HEK293 (cell line): ENCODE data around the gene ASTN2.

Experiments
- CTCF ChIA-PET: fragments of 350-600 bp; formaldehyde crosslinking; extraction: SDS; loops from one replicate; lab custom pipeline; 2021; ENCODE audit warnings: antibody characterized with exemption; lab: Yijun Ruan, JAX
- POLR2A ChIA-PET: fragments of 300-600 bp; formaldehyde crosslinking; extraction: SDS; loops from one replicate; lab custom pipeline; 2020; ENCODE audit warnings: antibody characterized with exemption, inconsistent platforms; lab: Yijun Ruan, JAX
- H3K27ac ChIP-seq: fragments of 200-500 bp; sonication (Bioruptor generic); 2 replicates; pipeline ENCODE4 v1.5.1; 2014; ENCODE audit warnings: low read depth, low read length, control low read depth, inconsistent platforms; ENCODE audit errors: extremely low read depth
- H3K36me3 ChIP-seq, 2 experiments: fragments of 200-500 bp in 1 of 2; sonication (Bioruptor generic) in 1 of 2; 1 replicate in 1 of 2; 2 replicates in 1 of 2; pipeline ENCODE4 v1.5.1; 2014 to 2017; ENCODE audit warnings: inconsistent platforms in 2 of 2, low read length in 2 of 2; ENCODE audit not compliant: control insufficient read depth in 2 of 2, insufficient read depth in 1 of 2
- H3K4me1 ChIP-seq: fragments of 200-500 bp; sonication (Bioruptor generic); 2 replicates; pipeline ENCODE4 v1.5.1; 2014; ENCODE audit warnings: mild to moderate bottlenecking, low read length, inconsistent platforms; ENCODE audit not compliant: control insufficient read depth, insufficient read depth
- H3K4me3 ChIP-seq: 2 replicates; pipeline ENCODE4 v1.5.1; 2011; ENCODE audit warnings: low read depth, mild to moderate bottlenecking, control low read depth, low read length, moderate library complexity
- H3K9me3 ChIP-seq: fragments of 200-500 bp; sonication (Bioruptor generic); 2 replicates; pipeline ENCODE4 v1.5.1; 2014; ENCODE audit warnings: low read depth, low read length, inconsistent platforms; ENCODE audit not compliant: control insufficient read depth, insufficient read depth
- AEBP2 ChIP-seq: fragments of 450-650 bp; formaldehyde crosslinking; IDR thresholded peaks from 2 replicates; pipeline ENCODE4 v1.5.1; 2016; ENCODE audit warnings: missing biosample characterization, missing genetic modification characterization, borderline replicate concordance
- BCL11B ChIP-seq: fragments of 450-650 bp; formaldehyde crosslinking; IDR thresholded peaks from 2 replicates; pipeline ENCODE4 v1.5.1; 2016; ENCODE audit warnings: low read depth, missing biosample characterization, missing genetic modification characterization
- BCL6B ChIP-seq: fragments of 450-650 bp; formaldehyde crosslinking; IDR thresholded peaks from 2 replicates; pipeline ENCODE4 v1.5.1; 2017; ENCODE audit warnings: missing biosample characterization, missing genetic modification characterization
- INSM2 ChIP-seq: fragments of 450-650 bp; formaldehyde crosslinking; IDR thresholded peaks from 2 replicates; pipeline ENCODE4 v1.5.1; 2016; ENCODE audit warnings: missing biosample characterization, missing genetic modification characterization
- SETDB1 ChIP-seq: IDR thresholded peaks from one replicate; pipeline ENCODE4 v1.6.1; 2017; ENCODE audit warnings: mild to moderate bottlenecking, low read length, moderate library complexity, mixed read lengths; ENCODE audit not compliant: insufficient read length
- TRIM28 ChIP-seq: IDR thresholded peaks from 2 replicates; pipeline ENCODE4 v1.6.1; 2011; ENCODE audit warnings: low read length, control low read depth, borderline replicate concordance
- ZBTB8A ChIP-seq: fragments of 450-650 bp; formaldehyde crosslinking; IDR thresholded peaks from 2 replicates; pipeline ENCODE4 v1.5.1; 2016; ENCODE audit warnings: missing biosample characterization, missing genetic modification characterization
- ZFP41 ChIP-seq: fragments of 450-650 bp; formaldehyde crosslinking; IDR thresholded peaks from 2 replicates; pipeline ENCODE4 v1.5.1; 2016; ENCODE audit warnings: missing biosample characterization, missing genetic modification characterization, borderline replicate concordance
- ZIC2 ChIP-seq: fragments of 450-650 bp; formaldehyde crosslinking; IDR thresholded peaks from 2 replicates; pipeline ENCODE4 v1.5.1; 2016; ENCODE audit warnings: missing biosample characterization, missing genetic modification characterization
- ZNF114 ChIP-seq: fragments of 450-650 bp; formaldehyde crosslinking; IDR thresholded peaks from 2 replicates; pipeline ENCODE4 v1.5.0; 2017; ENCODE audit warnings: missing biosample characterization, missing genetic modification characterization
- ZNF121 ChIP-seq: fragments of 450-650 bp; formaldehyde crosslinking; IDR thresholded peaks from 2 replicates; pipeline ENCODE4 v1.5.1; 2016; ENCODE audit warnings: missing biosample characterization, missing genetic modification characterization
- ZNF423 ChIP-seq: fragments of 450-650 bp; formaldehyde crosslinking; IDR thresholded peaks from 2 replicates; pipeline ENCODE4 v1.5.1; 2016; ENCODE audit warnings: missing biosample characterization, missing genetic modification characterization
- ZNF513 ChIP-seq: fragments of 450-650 bp; IDR thresholded peaks from 2 replicates; pipeline ENCODE4 v1.5.1; 2018; ENCODE audit warnings: missing biosample characterization, missing genetic modification characterization
- ZNF518A ChIP-seq: fragments of 450-650 bp; formaldehyde crosslinking; conservative IDR thresholded peaks from 2 replicates; pipeline ENCODE4 v1.5.1; 2016; ENCODE audit warnings: low read depth, missing biosample characterization, missing genetic modification characterization
- ZNF544 ChIP-seq: fragments of 450-650 bp; formaldehyde crosslinking; IDR thresholded peaks from 2 replicates; pipeline ENCODE4 v1.5.0; 2017; ENCODE audit warnings: missing biosample characterization, missing genetic modification characterization
- ZNF558 ChIP-seq: fragments of 450-650 bp; formaldehyde crosslinking; IDR thresholded peaks from 2 replicates; pipeline ENCODE4 v1.5.1; 2016; ENCODE audit warnings: missing biosample characterization, missing genetic modification characterization
- ZNF571 ChIP-seq: fragments of 450-650 bp; formaldehyde crosslinking; IDR thresholded peaks from 2 replicates; pipeline ENCODE4 v1.5.0; 2017; ENCODE audit warnings: missing biosample characterization, missing genetic modification characterization
- ZNF626 ChIP-seq: fragments of 450-650 bp; sonication (Bioruptor Pico); formaldehyde crosslinking; IDR thresholded peaks from 2 replicates; pipeline ENCODE4 v1.5.1; 2018; ENCODE audit warnings: missing biosample characterization, missing genetic modification characterization, inconsistent platforms
- ZXDB ChIP-seq: fragments of 450-650 bp; formaldehyde crosslinking; IDR thresholded peaks from 2 replicates; pipeline ENCODE4 v1.5.1; 2016; ENCODE audit warnings: missing biosample characterization, missing genetic modification characterization

The ASTN2 gene

GRCh38 chr9:116767219-116767618 is 647.6 kb downstream of the ASTN2 start:
- ChIA-PET CTCF (interaction anchor here (0.6 kb wide), 2 partner anchors 658 to 1177 kb away, joined by 3 to 6 read pairs; no protein-coding TSS in a partner anchor), POLR2A (no interaction called here)
- Histone ChIP-seq H3K27ac (no peak overlapping the region), H3K36me3 (no peaks in the 10 kb centered on the region), H3K4me1 (no peaks in the 10 kb centered on the region), H3K9me3 (no peaks in the 10 kb centered on the region), H3K4me3 (no peak overlapping the region)
- no peak for TF ChIP-seq INSM2 (tag by site-specific recombination)
- TF ChIP-seq ZNF121 (tag by site-specific recombination): no peak
- no peak for TF ChIP-seq ZBTB8A (tag by site-specific recombination)
- TF ChIP-seq ZNF571 (tag by site-specific recombination): no peak
- no peak for TF ChIP-seq ZNF114 (tag by site-specific recombination)
- no peak for TF ChIP-seq BCL11B (tag by site-specific recombination)
- no peak for TF ChIP-seq ZNF423
- no peak for TF ChIP-seq AEBP2 (tag by site-specific recombination)
- no peak for TF ChIP-seq ZNF544 (tag by site-specific recombination)
- no peak for TF ChIP-seq ZNF513 (tag by site-specific recombination)
- no peak for TF ChIP-seq SETDB1
- no peak for TF ChIP-seq ZNF518A (tag by site-specific recombination)
- TF ChIP-seq BCL6B (tag by site-specific recombination): no peak
- TF ChIP-seq TRIM28: no peak
- no peak for TF ChIP-seq ZXDB
- TF ChIP-seq ZFP41: no peak
- no peak for TF ChIP-seq ZIC2 (tag by site-specific recombination)
- TF ChIP-seq ZNF558 (tag by site-specific recombination): no peak
- no peak for TF ChIP-seq ZNF626 (tag by site-specific recombination)
